Measurements from ENCODE around the gene OSBPL3. TPM values are rescaled to one million over a fixed set of nuclear protein-coding genes. Genes with fewer than 3 reads are reported as not detected.
"Not testable (repeated sequence)": the region's sequence is repeated elsewhere in the genome, so short reads cannot be mapped to it uniquely, and the experiment has no call there.

OSBPL3 gene
- total RNA-seq, 2 experiments from 2014 or later, result 41.2 to 45.1 TPM

- DNase-seq, result no peak
- Mint-ChIP-seq H3K36me3 (peaks cover 69% of the 10 kb centered on the region), H3K4me3 (no peak overlapping the region), H3K27me3 (no peaks in the 10 kb centered on the region), H3K9me3 (peaks cover 3% of the 10 kb centered on the region), H3K4me1 (ENCODE audit: low read depth) (peaks cover 15% of the 10 kb centered on the region), H3K27ac (no peak overlapping the region)
- POLR2A ChIA-PET, result interaction anchor here (0.6 kb wide), 1 partner anchor 181 kb away, joined by 3 read pairs; no protein-coding TSS in a partner anchor
- intact Hi-C loops (cut with micrococcal nuclease), result loop anchor here (2.0 kb wide), 1 partner anchor 45 kb away; no protein-coding TSS in a partner anchor
- CTCF ChIA-PET, result interaction anchor here (2.6 kb wide), 1 partner anchor 12 kb away, joined by 18 read pairs; no protein-coding TSS in a partner anchor
These were observed 179.9 kb downstream of the OSBPL3 start for GRCh38 chr7:24800073-24800472.

- intact Hi-C loops (cut with micrococcal nuclease), result no loop called here
- Mint-ChIP-seq H3K27me3 (no peaks in the 10 kb centered on the region), H3K36me3 (peaks cover 71% of the 10 kb centered on the region), H3K4me1 (ENCODE audit: low read depth) (peaks cover 21% of the 10 kb centered on the region), H3K9me3 (peaks cover 3% of the 10 kb centered on the region), H3K27ac (no peak overlapping the region), H3K4me3 (no peak overlapping the region)
- ChIA-PET POLR2A (no interaction called here), CTCF (interaction anchor here (2.6 kb wide), 1 partner anchor 13 kb away, joined by 18 read pairs; no protein-coding TSS in a partner anchor)
- no peak for DNase-seq
These were observed 180.5 kb downstream of the OSBPL3 start for GRCh38 chr7:24799506-24799905.

GRCh38 chr7:24798261-24798660 lies 181.7 kb downstream of the OSBPL3 start:
- ChIA-PET POLR2A (no interaction called here), CTCF (interaction anchor here (2.6 kb wide), 1 partner anchor 14 kb away, joined by 18 read pairs; no protein-coding TSS in a partner anchor)
- H3K27ac Mint-ChIP-seq, result no peak overlapping the region
- peaks cover 62% of the 10 kb centered on the region for H3K36me3 Mint-ChIP-seq
- peaks cover 26% of the 10 kb centered on the region for H3K4me1 Mint-ChIP-seq (ENCODE audit: low read depth)
- H3K9me3 Mint-ChIP-seq, result peaks cover 3% of the 10 kb centered on the region
- intact Hi-C loops (cut with micrococcal nuclease), result no loop called here
- H3K4me3 Mint-ChIP-seq, result no peak overlapping the region
- no peak for DNase-seq
- no peaks in the 10 kb centered on the region for H3K27me3 Mint-ChIP-seq

- no peak for DNase-seq
- H3K27me3 Mint-ChIP-seq, result no peaks in the 10 kb centered on the region
- H3K4me1 Mint-ChIP-seq (ENCODE audit: low read depth), result peaks cover 26% of the 10 kb centered on the region
- H3K36me3 Mint-ChIP-seq, result peaks cover 56% of the 10 kb centered on the region
- no peak overlapping the region for H3K4me3 Mint-ChIP-seq
- ChIA-PET POLR2A (no interaction called here), CTCF (no interaction called here)
- peaks cover 3% of the 10 kb centered on the region for H3K9me3 Mint-ChIP-seq
- H3K27ac Mint-ChIP-seq, result no peak overlapping the region
- intact Hi-C loops (cut with micrococcal nuclease), result no loop called here
These were observed 182.7 kb downstream of the OSBPL3 start for GRCh38 chr7:24797270-24797669.

GRCh38 chr7:24795407-24795767 lies 184.6 kb downstream of the OSBPL3 start:
- no peak overlapping the region for H3K4me3 Mint-ChIP-seq
- H3K27ac Mint-ChIP-seq, result no peak overlapping the region
- no peaks in the 10 kb centered on the region for H3K9me3 Mint-ChIP-seq
- ChIA-PET POLR2A (no interaction called here), CTCF (no interaction called here)
- peaks cover 17% of the 10 kb centered on the region for H3K4me1 Mint-ChIP-seq (ENCODE audit: low read depth)
- no peaks in the 10 kb centered on the region for H3K27me3 Mint-ChIP-seq
- H3K36me3 Mint-ChIP-seq, result peaks cover 38% of the 10 kb centered on the region
- no peak for DNase-seq
- intact Hi-C loops (cut with micrococcal nuclease), result no loop called here

- intact Hi-C loops (cut with micrococcal nuclease); CTCF ChIA-PET; H3K9me3 Mint-ChIP-seq; H3K4me3 Mint-ChIP-seq; H3K27ac Mint-ChIP-seq; H3K27me3 Mint-ChIP-seq: not testable (repeated sequence)
- POLR2A ChIA-PET, result interaction anchor here (1.1 kb wide), 1 partner anchor 324 kb away, joined by 3 read pairs; no protein-coding TSS in a partner anchor
- peak; percentile 20 for DNase-seq
- Mint-ChIP-seq H3K4me1 (ENCODE audit: low read depth) (peaks cover 17% of the 10 kb centered on the region), H3K36me3 (peaks cover 35% of the 10 kb centered on the region)
These were observed 185.1 kb downstream of the OSBPL3 start for GRCh38 chr7:24794751-24795406.

GRCh38 chr7:24793982-24794648 lies 185.9 kb downstream of the OSBPL3 start:
- H3K4me3 Mint-ChIP-seq, result no peak overlapping the region
- peaks cover 17% of the 10 kb centered on the region for H3K4me1 Mint-ChIP-seq (ENCODE audit: low read depth)
- intact Hi-C loops (cut with micrococcal nuclease), result no loop called here
- POLR2A ChIA-PET, result interaction anchor here (1.1 kb wide), 1 partner anchor 324 kb away, joined by 3 read pairs; no protein-coding TSS in a partner anchor
- H3K9me3 Mint-ChIP-seq, result no peaks in the 10 kb centered on the region
- CTCF ChIA-PET, result interaction anchor here (1.5 kb wide), 1 partner anchor 18 kb away, joined by 3 read pairs; no protein-coding TSS in a partner anchor
- peaks cover 35% of the 10 kb centered on the region for H3K36me3 Mint-ChIP-seq
- H3K27me3 Mint-ChIP-seq, result no peaks in the 10 kb centered on the region
- no peak for DNase-seq
- no peak overlapping the region for H3K27ac Mint-ChIP-seq

- Mint-ChIP-seq H3K4me1 (ENCODE audit: low read depth) (peaks cover 1% of the 10 kb centered on the region), H3K36me3 (peaks cover 3% of the 10 kb centered on the region), H3K4me3 (no peak overlapping the region), H3K27me3 (no peaks in the 10 kb centered on the region), H3K27ac (no peak overlapping the region), H3K9me3 (peaks cover under 1% of the 10 kb centered on the region)
- ChIA-PET CTCF (interaction anchor here (1.0 to 1.2 kb wide), 2 partner anchors 24 to 305 kb away, joined by 3 to 4 read pairs; no protein-coding TSS in a partner anchor), POLR2A (no interaction called here)
- intact Hi-C loops (cut with micrococcal nuclease), result no loop called here
- no peak for DNase-seq
These were observed 190.9 kb downstream of the OSBPL3 start for GRCh38 chr7:24788961-24789576.

GRCh38 chr7:24788075-24788474 lies 191.9 kb downstream of the OSBPL3 start:
- intact Hi-C loops (cut with micrococcal nuclease), result no loop called here
- H3K36me3 Mint-ChIP-seq, result peaks cover 10% of the 10 kb centered on the region
- H3K9me3 Mint-ChIP-seq, result peaks cover 8% of the 10 kb centered on the region
- H3K27ac Mint-ChIP-seq, result no peak overlapping the region
- DNase-seq, result no peak
- ChIA-PET POLR2A (no interaction called here), CTCF (interaction anchor here (1.0 to 1.2 kb wide), 2 partner anchors 25 to 306 kb away, joined by 3 to 4 read pairs; no protein-coding TSS in a partner anchor)
- H3K4me1 Mint-ChIP-seq (ENCODE audit: low read depth), result no peaks in the 10 kb centered on the region
- H3K27me3 Mint-ChIP-seq, result no peaks in the 10 kb centered on the region
- H3K4me3 Mint-ChIP-seq, result no peak overlapping the region

GRCh38 chr7:24786941-24787340 lies 193.0 kb downstream of the OSBPL3 start:
- Mint-ChIP-seq H3K27ac (no peak overlapping the region), H3K4me3 (no peak overlapping the region), H3K9me3 (peaks cover 8% of the 10 kb centered on the region), H3K4me1 (ENCODE audit: low read depth) (no peaks in the 10 kb centered on the region), H3K27me3 (no peaks in the 10 kb centered on the region), H3K36me3 (peaks cover 10% of the 10 kb centered on the region)
- intact Hi-C loops (cut with micrococcal nuclease), result no loop called here
- peak; percentile 59 for DNase-seq
- CTCF ChIA-PET, result interaction anchor here (0.6 kb wide), 1 partner anchor 311 kb away, joined by 3 read pairs; no protein-coding TSS in a partner anchor
- POLR2A ChIA-PET, result no interaction called here

- no peak for DNase-seq
- Mint-ChIP-seq H3K27me3 (no peaks in the 10 kb centered on the region), H3K4me1 (ENCODE audit: low read depth) (no peaks in the 10 kb centered on the region), H3K9me3 (peaks cover 8% of the 10 kb centered on the region), H3K4me3 (no peak overlapping the region), H3K27ac (no peak overlapping the region), H3K36me3 (peaks cover 10% of the 10 kb centered on the region)
- ChIA-PET CTCF (no interaction called here), POLR2A (no interaction called here)
- intact Hi-C loops (cut with micrococcal nuclease), result no loop called here
These were observed 193.7 kb downstream of the OSBPL3 start for GRCh38 chr7:24786306-24786705.

- H3K36me3 Mint-ChIP-seq, result peaks cover 10% of the 10 kb centered on the region
- ChIA-PET POLR2A (interaction anchor here (0.6 kb wide), 1 partner anchor 14 kb away, joined by 3 read pairs; no protein-coding TSS in a partner anchor), CTCF (no interaction called here)
- peaks cover 8% of the 10 kb centered on the region for H3K9me3 Mint-ChIP-seq
- no peaks in the 10 kb centered on the region for H3K27me3 Mint-ChIP-seq
- no peaks in the 10 kb centered on the region for H3K4me1 Mint-ChIP-seq (ENCODE audit: low read depth)
- H3K27ac Mint-ChIP-seq, result no peak overlapping the region
- intact Hi-C loops (cut with micrococcal nuclease), result no loop called here
- DNase-seq, result no peak
- H3K4me3 Mint-ChIP-seq, result no peak overlapping the region
These were observed 195.7 kb downstream of the OSBPL3 start for GRCh38 chr7:24784277-24784676.
